Fibroblast of skin of right biceps (primary cell): ENCODE results near the gene CCDC69.
"Not testable (repeated sequence)": the region's sequence is repeated elsewhere in the genome, so short reads cannot be mapped to it uniquely, and the experiment has no call there.

Source experiments
- DNase-seq: peaks from one replicate; pipeline ENCODE4 v3.0.0-alpha.2; 2013

Gene CCDC69

DNA sequence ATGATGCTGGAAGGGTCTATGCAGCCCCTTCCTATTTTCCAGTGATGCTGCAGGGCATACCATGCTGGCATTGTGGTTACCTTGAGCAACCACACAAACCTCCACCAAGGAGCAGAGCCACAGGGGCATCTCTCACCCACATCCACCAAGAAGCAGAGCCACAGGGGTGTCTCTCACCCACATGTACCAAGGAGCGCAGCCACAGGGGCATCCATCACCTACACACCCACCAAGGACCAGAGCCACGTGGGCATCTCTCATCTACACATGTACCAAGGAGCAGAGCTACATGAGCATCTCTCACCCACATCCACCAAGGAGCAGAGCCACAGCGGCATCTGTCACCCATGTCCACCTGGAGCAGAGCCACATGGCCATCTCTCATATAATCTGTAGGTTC is 20.3 kb upstream of the CCDC69 start:
- no peak for DNase-seq

GRCh38 chr5:151243564-151243963 is 19.7 kb upstream of the CCDC69 start:
- DNase-seq, result no peak

DNA sequence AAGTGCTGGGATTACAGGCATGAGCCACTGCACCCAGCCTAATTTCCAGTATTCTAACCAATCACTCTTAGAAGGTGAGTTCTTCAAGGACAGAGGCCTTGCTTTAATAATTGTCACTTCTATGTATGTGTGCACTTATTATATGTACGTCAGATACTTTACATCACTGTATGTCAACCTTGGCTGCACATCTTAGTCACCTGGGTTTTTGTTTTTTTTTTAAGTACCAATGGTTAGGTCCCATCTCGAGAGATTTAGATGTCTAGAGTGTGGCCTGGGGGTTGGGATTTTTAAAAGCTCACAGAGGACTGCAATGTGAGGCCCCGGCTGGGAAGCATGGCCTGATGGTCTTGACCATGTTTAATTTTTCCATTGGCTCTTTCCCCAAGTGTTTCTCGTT is 19.2 kb upstream of the CCDC69 start:
- DNase-seq, result no peak

GRCh38 chr5:151240924-151241635 is 17.2 kb upstream of the CCDC69 start:
- no peak for DNase-seq

DNA sequence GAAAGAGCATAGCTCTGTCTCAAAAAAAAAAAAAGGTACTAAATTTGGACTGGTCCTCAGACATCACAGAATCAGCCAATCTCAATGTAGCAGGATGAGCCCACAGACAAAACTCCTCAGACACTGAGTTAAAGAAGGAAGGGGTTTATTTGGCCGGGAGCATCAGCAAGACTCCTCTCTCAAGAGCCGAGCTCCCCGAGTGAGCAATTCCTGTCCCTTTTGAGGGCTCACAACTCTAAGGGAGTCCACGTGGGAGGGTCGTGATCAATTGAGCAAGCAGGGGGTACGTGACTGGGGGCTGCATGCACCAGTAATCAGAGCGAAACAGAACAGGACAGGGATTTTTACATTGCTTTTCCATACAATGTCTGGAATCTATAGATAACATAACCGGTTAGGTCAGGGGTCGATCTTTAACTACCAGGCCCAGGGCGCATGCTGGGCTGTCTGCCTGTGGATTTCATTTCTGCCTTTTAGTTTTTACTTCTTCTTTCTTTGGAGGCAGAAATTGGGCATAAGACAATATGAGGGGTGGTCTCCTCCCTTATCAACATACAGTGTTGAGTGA is 16.5 kb upstream of the CCDC69 start:
- not testable (repeated sequence) for DNase-seq

DNA sequence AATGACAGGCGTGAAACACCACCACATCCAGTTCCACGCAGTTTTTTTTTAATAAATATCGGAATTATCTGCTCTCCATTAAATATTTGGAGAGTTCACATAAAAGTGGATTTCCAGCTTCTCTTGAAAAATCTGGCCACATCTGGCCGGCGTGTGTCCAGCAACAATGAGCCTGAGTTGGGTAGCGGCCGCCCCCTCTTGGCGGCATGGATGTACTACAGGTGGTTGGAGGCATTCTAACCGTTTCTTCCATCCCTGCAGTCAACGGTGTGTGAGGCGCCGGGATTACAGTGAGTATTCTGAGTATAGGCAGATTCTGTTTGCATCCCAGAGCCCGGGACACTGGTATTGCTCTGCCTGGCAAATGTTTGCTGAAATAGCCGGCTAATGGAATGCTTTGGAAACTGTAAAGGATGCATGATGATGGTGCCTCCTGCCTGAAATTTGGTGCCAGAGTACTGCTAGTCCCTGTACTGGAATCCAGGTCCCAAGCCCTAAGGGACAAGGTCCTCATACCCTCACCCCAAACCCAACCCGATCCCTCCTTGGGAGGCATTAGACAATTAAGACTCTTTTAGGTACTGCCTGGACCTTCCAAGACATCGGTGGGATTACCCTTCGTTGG is 15.5 kb upstream of the CCDC69 start:
- DNase-seq, result peak; percentile 56

DNA sequence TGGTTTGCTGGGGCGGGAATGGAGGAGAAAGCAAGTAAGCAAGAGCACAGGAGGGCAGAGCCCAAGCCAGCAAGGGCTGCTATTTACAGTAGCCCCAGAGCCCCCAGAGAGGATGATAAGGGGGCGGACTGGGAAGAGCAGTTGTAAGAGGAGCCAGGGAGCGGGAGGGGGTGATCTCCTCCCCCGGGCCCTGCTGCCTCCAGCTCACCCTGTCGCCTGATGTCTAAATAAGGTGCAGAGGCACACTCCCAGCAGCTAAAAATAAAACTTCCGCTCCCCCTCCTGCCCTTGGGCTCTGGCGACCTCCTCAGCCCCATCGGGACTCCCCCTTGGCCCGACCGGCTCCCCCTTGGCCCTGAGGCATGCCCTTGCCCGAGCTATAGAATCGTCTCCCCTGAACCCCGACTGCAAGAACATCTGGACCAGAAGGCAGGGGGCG is 14.4 kb upstream of the CCDC69 start:
- DNase-seq, result no peak

DNA sequence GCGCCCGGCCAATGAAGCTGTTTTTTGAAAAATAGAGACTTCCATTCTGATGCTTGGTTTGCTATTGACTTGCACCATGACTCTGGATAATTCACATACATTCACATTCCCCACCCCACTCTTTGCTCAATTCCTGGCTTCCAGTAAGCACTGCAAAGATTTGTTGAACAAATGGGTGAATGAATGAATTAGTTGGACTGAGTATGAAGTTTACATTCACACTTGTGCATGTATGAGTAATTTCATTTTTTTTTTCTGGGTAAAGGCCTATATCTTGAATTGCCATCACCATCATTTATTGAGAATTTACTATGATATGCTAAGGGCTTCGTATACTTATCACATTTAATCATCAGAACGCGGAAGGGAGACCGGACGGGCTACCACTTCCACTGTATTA is 13.8 kb upstream of the CCDC69 start:
- DNase-seq, result no peak

GRCh38 chr5:151236888-151237287 is 13.0 kb upstream of the CCDC69 start:
- no peak for DNase-seq

GRCh38 chr5:151235239-151235571 is 11.3 kb upstream of the CCDC69 start:
- DNase-seq, result not testable (repeated sequence)

DNA sequence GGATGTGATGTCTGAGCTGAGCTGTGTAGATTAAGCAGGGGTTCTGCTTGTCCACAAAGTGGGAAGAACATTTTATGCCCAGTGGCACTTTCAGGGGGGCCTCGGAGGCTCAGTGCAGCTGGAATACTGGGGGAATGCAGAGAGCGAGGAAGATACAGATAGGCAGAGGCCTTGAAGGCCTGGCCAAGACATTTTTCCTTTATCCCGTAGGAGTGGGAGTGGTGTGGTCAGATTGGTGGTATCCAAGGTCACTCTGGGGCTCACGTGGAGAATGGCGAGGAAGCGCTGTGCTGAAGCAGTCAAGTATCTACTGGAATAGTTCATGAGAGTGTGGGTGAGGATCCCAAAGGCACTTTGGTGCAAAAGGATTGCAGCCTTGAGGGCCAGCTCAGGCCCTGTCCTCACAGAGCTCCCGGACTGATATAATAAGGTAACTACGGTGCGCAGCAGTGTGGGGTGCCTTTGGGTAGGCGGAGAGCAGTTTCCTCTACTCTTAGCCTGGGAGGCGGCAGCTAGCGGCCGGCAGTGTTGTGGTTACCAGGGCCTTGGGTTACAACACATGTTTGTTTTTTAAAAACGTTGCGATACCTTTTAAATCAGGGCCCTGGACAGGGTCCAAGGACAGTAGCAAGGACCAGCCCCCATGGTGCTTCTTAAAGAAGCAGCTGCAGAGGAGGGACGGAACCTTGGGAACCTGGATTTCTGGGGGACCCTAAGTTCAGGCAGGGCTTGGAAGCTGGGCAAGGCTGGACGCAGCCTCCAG is 10.8 kb upstream of the CCDC69 start:
- DNase-seq, result peak; percentile 17

GRCh38 chr5:151233616-151234085 is 9.8 kb upstream of the CCDC69 start:
- DNase-seq, result no peak

DNA sequence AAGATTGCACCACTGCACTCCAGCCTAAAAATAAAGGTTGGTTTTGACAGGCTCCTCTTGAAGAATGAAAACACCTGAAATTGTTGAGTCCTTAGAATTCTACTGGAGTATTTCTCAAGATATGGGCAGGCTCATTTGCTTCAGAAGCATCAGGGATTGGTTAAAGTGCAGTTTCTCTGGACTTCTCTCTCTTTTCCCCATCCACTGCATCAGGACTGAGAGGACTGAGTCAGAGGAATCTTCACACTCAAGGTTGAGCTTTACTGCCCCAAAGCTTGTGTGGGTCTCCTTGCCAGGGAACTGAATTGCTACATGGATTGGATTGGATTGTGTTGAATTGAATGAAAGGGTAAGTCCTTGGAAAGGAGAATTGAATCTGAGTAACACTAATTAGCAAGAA is 7.5 kb upstream of the CCDC69 start:
- no peak for DNase-seq

DNA sequence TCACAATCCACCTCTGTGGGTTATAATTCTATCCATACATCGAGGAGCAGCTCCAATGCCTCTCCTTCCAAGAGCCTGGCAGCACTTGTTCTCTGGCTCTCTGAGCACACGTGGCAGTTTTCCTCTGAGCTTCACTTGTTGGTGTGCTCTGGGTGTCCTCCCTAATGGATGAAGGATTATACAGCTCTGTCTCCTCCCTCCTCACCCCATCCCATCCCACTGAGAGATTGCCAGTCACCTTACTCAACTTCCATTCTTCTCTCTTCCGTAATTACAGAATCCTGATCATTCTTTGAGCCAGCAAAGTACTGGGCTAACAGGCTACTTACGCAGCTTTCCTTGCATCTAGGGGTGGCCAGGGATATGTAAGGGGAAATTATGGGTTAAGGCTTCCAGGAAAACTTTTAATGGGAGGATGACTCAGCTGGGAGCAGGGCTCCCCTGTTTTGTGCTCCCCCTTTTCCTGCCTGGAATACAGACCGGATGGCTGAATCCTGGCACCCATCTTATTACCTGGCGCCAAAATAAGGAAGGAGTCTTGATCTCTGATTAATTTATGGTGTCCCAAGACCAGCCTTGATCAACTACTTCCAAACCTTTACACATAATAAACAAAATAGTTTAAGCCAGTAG is 6.3 kb upstream of the CCDC69 start:
- no peak for DNase-seq

- no peak for DNase-seq
These were observed 5.1 kb upstream of the CCDC69 start for GRCh38 chr5:151228986-151229385.

GRCh38 chr5:151227918-151228447 is 4.1 kb upstream of the CCDC69 start:
- no peak for DNase-seq

- no peak for DNase-seq
These were observed 1.6 kb upstream of the CCDC69 start for GRCh38 chr5:151225475-151225874.

DNA sequence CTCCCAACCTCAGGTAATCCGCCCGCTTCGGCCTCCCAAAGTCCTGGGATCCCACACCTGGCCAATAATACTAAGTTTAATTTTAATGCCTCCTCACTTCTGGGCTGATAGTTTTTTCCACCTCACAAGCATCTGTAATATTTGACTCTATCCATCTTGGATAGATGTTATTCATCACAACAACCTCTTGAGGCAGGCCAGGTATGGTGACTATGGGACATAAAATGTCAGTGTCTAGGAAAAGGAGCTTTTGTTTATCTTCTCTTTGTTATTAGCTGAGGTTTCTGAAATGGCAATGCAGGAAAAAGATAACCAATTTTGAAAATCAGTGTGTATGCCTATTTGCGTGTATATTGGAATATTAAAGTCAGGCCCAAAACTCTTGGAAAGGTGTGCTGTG is 1.2 kb upstream of the CCDC69 start:
- no peak for DNase-seq

- DNase-seq, result no peak
These were observed 480 bp upstream of the CCDC69 start for GRCh38 chr5:151224372-151224771.

DNA sequence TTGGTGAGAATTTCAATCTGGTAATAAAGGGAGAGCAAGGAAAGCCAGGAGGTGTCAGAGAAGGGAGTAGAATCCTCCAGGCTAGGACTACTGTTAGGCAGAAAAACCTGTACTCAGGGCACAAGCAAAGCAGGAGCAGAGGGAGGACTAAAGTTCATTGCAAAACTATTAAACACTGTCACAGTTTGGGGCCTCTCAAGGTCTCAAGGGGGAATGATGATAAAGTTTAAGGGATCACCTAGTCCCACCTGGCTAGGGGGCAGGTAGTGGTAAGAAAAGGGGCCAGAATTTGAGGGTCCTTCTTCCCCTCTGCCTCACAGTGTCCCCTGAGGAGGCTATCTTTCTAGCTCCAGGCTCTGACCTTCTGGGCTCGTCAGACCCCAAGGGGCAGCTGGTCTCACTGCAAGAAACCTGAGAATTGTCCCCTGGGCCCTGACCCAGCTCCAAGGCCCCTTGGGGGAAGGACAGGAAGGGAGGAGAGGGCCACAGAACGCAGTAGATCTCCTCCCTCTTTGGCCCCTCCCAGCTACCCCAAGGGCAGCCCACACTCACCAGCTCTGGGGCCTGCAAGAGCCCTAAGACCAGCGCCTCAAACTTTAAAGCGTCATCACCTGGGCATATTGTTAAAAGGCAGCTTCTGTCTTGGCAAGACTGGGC is 974 bp downstream of the CCDC69 start:
- DNase-seq, result no peak

GRCh38 chr5:151222054-151222789 is 1.7 kb downstream of the CCDC69 start:
- no peak for DNase-seq

- peak; percentile 17 for DNase-seq
These were observed 2.3 kb downstream of the CCDC69 start for GRCh38 chr5:151221574-151221973.
